AG04450 (cell line): ENCODE data around the gene PPP2R2C. TPM values are rescaled to one million over a fixed set of nuclear protein-coding genes. Genes with fewer than 3 reads are reported as not detected.

Experiments used
- CTCF ChIA-PET: fragments of 300-600, 350-600 bp; formaldehyde crosslinking; extraction: SDS; loops from one replicate; lab custom pipeline; 2022; ENCODE audit warnings: antibody characterized with exemption, inconsistent platforms; lab: Charles Lee
- POLR2A ChIA-PET: fragments of 350-600 bp; formaldehyde crosslinking; extraction: SDS; loops from one replicate; lab custom pipeline; 2021; ENCODE audit warnings: antibody characterized with exemption, inconsistent platforms; lab: Yijun Ruan, JAX
- DNase-seq: peaks from one replicate; pipeline ENCODE4 v3.0.0-alpha.2; 2011; ENCODE audit warnings: low read depth, low spot score
- H3K27ac ChIP-seq: one replicate; pipeline ENCODE4 v1.5.1; 2012; ENCODE audit warnings: low read depth, low read length, control low read depth
- H3K27me3 ChIP-seq: one replicate; pipeline ENCODE4 v1.6.0; 2012; ENCODE audit warnings: low read length; ENCODE audit not compliant: control insufficient read depth, insufficient read depth
- H3K4me3 ChIP-seq: 2 replicates; pipeline ENCODE4 v1.5.1; 2011; ENCODE audit warnings: mild to moderate bottlenecking, low read depth, low read length, control low read depth
- H3K9me3 ChIP-seq: 2 replicates; pipeline ENCODE4 v1.5.1; 2012; ENCODE audit warnings: low read length; ENCODE audit not compliant: control insufficient read depth, insufficient read depth
- CTCF ChIP-seq: IDR thresholded peaks from 2 replicates; pipeline ENCODE4 v1.5.1; 2011; ENCODE audit warnings: low read depth, low read length, control low read depth, inconsistent platforms
- polyA plus RNA-seq: library from polyadenylated mRNA; depleted of rRNA; stranded (reverse); fragments of >200 nt; gene quantifications from 2 replicates; pipeline ENCODE4 v1.2.3, GENCODE V29; 2011

PPP2R2C gene
- polyA plus RNA-seq, 1 experiment = 0.07 TPM

GRCh38 chr4:6415031-6415705, 57.2 kb downstream of the PPP2R2C start:
- Histone ChIP-seq H3K27ac (no peak overlapping the region), H3K27me3 (peaks cover 7% of the 10 kb centered on the region), H3K4me3 (no peak overlapping the region), H3K9me3 (no peaks in the 10 kb centered on the region)
- POLR2A ChIA-PET = no interaction called here
- CTCF ChIA-PET = no interaction called here
- no peak for TF ChIP-seq CTCF
- no peak for DNase-seq

- Histone ChIP-seq H3K9me3 (no peaks in the 10 kb centered on the region), H3K27ac (no peak overlapping the region), H3K27me3 (peaks cover 7% of the 10 kb centered on the region), H3K4me3 (no peak overlapping the region)
- POLR2A ChIA-PET = no interaction called here
- CTCF ChIA-PET = no interaction called here
- DNase-seq = no peak
- TF ChIP-seq CTCF = no peak
Measured at GRCh38 chr4:6414578-6414977, 57.8 kb downstream of the PPP2R2C start.

- H3K9me3 ChIP-seq = no peaks in the 10 kb centered on the region
- CTCF ChIA-PET = no interaction called here
- POLR2A ChIA-PET = no interaction called here
- TF ChIP-seq CTCF = no peak
- peaks cover under 1% of the 10 kb centered on the region for H3K27me3 ChIP-seq
- no peak for DNase-seq
- no peak overlapping the region for H3K27ac ChIP-seq
- no peak overlapping the region for H3K4me3 ChIP-seq
Measured at GRCh38 chr4:6410664-6411063, 61.8 kb downstream of the PPP2R2C start.

- CTCF ChIA-PET = no interaction called here
- POLR2A ChIA-PET = no interaction called here
- no peak for DNase-seq
Measured at GRCh38 chr4:6410068-6410467, 62.3 kb downstream of the PPP2R2C start.

More at GRCh38 chr4:6410068-6410467, 62.3 kb downstream of the PPP2R2C start:
- Histone ChIP-seq H3K27me3 (peaks cover 5% of the 10 kb centered on the region), H3K4me3 (no peak overlapping the region), H3K9me3 (no peaks in the 10 kb centered on the region), H3K27ac (no peak overlapping the region)
- TF ChIP-seq CTCF = no peak
